Lower lobe of right lung (tissue), 2 donors: Measurements from ENCODE around the gene CLASP2. TPM values are rescaled to one million over a fixed set of nuclear protein-coding genes. Genes with fewer than 3 reads are reported as not detected.

Experiments used
- ATAC-seq, 2 donors: fragments of 200-7000 bp; cut with Tn5 transposase; one replicate each; pipeline ENCODE4 v1.9.1; 2020 to 2022; ENCODE audit warnings: mild to moderate bottlenecking in 2 of 2, moderate library complexity in 2 of 2
- DNase-seq: peaks from one replicate; pipeline ENCODE4 v3.0.0-alpha.2; 2020
- H3K27ac ChIP-seq: fragments of 200-600 bp; one replicate; pipeline ENCODE4 v1.8.0; 2022
- H3K27me3 ChIP-seq: fragments of 200-600 bp; one replicate; pipeline ENCODE4 v1.8.0; 2022; ENCODE audit warnings: low read depth
- H3K36me3 ChIP-seq: fragments of 200-600 bp; one replicate; pipeline ENCODE4 v1.8.0; 2022; ENCODE audit warnings: mild to moderate bottlenecking
- H3K4me1 ChIP-seq: fragments of 200-600 bp; one replicate; pipeline ENCODE4 v1.8.0; 2022
- H3K4me3 ChIP-seq: fragments of 200-600 bp; one replicate; pipeline ENCODE4 v1.8.0; 2022; ENCODE audit warnings: mild to moderate bottlenecking
- H3K9me3 ChIP-seq: fragments of 200-600 bp; one replicate; pipeline ENCODE4 v1.8.0; 2022
- intact Hi-C: fragments of 100-400 bp; cut with DNase I; formaldehyde crosslinking; loops from one replicate; pipeline ENCODE4 v1.11.0; 2022
- total RNA-seq: library from RNA; stranded (reverse); fragmentation: NEBNext Ultra II Directional; extraction: Animal tissue kit (Norgen Biotek cat#: 25700); gene quantifications from one replicate; pipeline ENCODE4 v1.2.1, GENCODE V29; 2021
- TF ChIP-seq, protein P1 (sequence below): fragments of 200-600 bp; IDR thresholded peaks from one replicate; pipeline ENCODE4 v1.8.0; 2022; ENCODE audit warnings: antibody characterized with exemption, mild to moderate bottlenecking
- donor health status: DM: no; HTN: yes; CAD: no; lungs with severe emphysema.

Gene CLASP2
- total RNA-seq, 1 donor from 2014 or later = 64.3 TPM

DNA sequence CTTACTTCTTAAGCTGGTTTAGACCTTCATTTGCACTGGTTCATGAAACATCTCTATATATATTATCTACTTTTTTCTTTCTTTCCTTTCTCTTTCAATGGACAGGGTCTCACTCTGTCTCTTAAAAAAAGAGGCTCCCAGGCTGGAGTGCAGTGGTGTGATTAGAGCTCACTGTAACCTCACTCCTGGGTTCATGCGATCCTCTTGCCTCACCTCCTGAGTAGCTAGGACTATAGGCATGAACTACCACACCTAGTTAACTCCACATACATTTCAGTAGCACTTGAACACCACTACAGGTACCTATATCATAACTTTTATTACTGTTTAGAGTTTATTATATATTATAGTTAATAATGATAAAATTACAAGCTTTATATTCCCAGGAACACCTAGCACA, 160.8 kb downstream of the CLASP2 start:
- ATAC-seq (no peak), DNase-seq (no peak)
- Histone ChIP-seq H3K36me3 (peaks cover 65% of the 10 kb centered on the region), H3K4me3 (no peak overlapping the region), H3K27me3 (no peaks in the 10 kb centered on the region), H3K27ac (no peak overlapping the region), H3K9me3 (no peaks in the 10 kb centered on the region), H3K4me1 (no peaks in the 10 kb centered on the region)
- intact Hi-C loops = no loop called here
- TF ChIP-seq, protein P1, sequence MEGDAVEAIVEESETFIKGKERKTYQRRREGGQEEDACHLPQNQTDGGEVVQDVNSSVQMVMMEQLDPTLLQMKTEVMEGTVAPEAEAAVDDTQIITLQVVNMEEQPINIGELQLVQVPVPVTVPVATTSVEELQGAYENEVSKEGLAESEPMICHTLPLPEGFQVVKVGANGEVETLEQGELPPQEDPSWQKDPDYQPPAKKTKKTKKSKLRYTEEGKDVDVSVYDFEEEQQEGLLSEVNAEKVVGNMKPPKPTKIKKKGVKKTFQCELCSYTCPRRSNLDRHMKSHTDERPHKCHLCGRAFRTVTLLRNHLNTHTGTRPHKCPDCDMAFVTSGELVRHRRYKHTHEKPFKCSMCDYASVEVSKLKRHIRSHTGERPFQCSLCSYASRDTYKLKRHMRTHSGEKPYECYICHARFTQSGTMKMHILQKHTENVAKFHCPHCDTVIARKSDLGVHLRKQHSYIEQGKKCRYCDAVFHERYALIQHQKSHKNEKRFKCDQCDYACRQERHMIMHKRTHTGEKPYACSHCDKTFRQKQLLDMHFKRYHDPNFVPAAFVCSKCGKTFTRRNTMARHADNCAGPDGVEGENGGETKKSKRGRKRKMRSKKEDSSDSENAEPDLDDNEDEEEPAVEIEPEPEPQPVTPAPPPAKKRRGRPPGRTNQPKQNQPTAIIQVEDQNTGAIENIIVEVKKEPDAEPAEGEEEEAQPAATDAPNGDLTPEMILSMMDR = no peak

DNA sequence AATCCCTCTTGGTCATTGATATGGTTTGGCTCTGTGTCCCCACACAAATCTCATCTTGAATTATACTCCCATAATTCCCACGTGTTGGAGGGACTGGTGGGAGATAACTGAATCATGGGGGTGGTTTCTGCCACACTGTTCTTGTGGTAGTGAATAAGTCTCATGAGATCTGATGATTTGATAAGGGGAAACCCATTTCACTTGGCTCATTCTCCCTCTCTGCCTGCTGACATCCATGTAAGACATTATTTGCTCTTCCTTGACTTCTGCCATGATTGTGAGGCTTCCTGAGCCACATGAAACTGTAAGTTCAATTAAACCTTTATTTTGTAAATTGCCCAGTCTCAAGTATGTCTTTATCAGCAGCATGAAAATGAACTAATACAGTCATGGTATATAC, 171.0 kb downstream of the CLASP2 start:
- no peak for DNase-seq
- Histone ChIP-seq H3K27ac (no peak overlapping the region), H3K4me3 (no peak overlapping the region), H3K36me3 (peaks cover 63% of the 10 kb centered on the region), H3K27me3 (no peaks in the 10 kb centered on the region), H3K9me3 (no peaks in the 10 kb centered on the region), H3K4me1 (no peaks in the 10 kb centered on the region)
- intact Hi-C loops = no loop called here
- no peak for ATAC-seq
- TF ChIP-seq, protein P1 = no peak

DNA sequence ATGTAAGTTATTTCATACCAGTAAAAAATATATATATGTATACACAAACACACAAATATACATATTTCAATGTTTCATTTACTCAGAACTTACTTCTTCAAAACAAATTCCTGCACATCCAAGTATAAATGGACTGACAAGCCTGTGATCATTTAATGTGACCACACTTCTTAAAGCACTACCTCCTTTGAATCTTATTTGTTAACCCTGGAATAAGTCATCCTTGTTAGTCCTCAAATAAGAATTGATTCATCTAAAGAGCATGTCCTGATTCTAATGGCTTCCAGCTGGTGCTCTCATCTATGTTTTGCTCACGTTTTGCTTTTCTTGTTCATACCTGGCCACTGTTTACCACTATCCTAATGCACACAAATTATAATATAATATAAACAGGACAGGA, 173.9 kb downstream of the CLASP2 start:
- H3K4me1 ChIP-seq = no peaks in the 10 kb centered on the region
- TF ChIP-seq, protein P1 = no peak
- DNase-seq = no peak
- intact Hi-C loops = no loop called here
- no peak overlapping the region for H3K4me3 ChIP-seq
- no peaks in the 10 kb centered on the region for H3K27me3 ChIP-seq
- H3K36me3 ChIP-seq = peaks cover 58% of the 10 kb centered on the region
- no peaks in the 10 kb centered on the region for H3K9me3 ChIP-seq
- no peak for ATAC-seq
- H3K27ac ChIP-seq = no peak overlapping the region

DNA sequence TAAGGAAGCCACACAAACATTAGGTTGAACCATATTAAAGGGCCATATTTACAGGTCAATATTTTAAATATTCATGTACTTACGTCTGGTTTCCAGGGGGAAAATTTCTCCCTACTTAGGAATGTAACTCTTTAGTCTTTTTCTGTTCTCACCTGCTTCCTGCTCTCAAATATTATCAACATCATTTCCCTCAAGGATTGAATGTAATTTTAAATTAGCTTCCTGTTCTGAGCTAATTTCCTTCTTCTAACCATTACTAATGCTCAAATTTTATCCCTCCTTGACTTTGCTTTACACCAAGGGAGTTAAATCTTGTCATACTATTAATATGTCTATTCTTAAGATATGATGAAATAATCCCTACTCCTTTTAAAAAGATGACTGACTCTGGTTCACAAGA, 174.5 kb downstream of the CLASP2 start:
- Histone ChIP-seq H3K4me1 (no peaks in the 10 kb centered on the region), H3K27ac (no peak overlapping the region), H3K9me3 (no peaks in the 10 kb centered on the region), H3K4me3 (no peak overlapping the region), H3K36me3 (peaks cover 62% of the 10 kb centered on the region), H3K27me3 (no peaks in the 10 kb centered on the region)
- ATAC-seq = no peak
- no peak for DNase-seq
- intact Hi-C loops = no loop called here
- TF ChIP-seq, protein P1 = no peak

DNA sequence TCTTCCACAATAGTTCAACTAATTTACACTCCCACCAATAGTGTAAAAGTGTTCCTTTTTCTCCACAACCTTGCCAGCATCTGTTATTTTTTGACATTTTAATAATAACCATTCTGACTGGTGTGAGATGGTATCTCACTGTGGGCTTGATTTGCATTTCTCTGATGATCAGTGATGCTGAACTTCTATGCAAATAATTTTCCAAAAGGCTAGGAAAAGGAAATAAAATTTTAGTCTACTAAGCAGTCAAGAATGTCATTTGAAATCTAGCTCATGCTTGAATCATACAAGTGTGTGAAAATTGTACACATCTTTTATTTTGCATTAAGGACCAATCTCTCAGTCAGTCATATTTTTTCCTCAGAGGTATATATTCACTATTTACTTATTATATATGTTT, 176.1 kb downstream of the CLASP2 start:
- ATAC-seq = no peak
- Histone ChIP-seq H3K27me3 (no peaks in the 10 kb centered on the region), H3K4me1 (no peaks in the 10 kb centered on the region), H3K27ac (no peak overlapping the region), H3K36me3 (peaks cover 79% of the 10 kb centered on the region), H3K4me3 (no peak overlapping the region), H3K9me3 (no peaks in the 10 kb centered on the region)
- intact Hi-C loops = no loop called here
- no peak for DNase-seq
- TF ChIP-seq, protein P1 = no peak
